ENCODE data around the gene DRP2. TPM values are rescaled to one million over a fixed set of nuclear protein-coding genes. Genes with fewer than 3 reads are reported as not detected.

Gene DRP2
- total RNA-seq, 2 donors from 2014 or later = 0.37 to 1.1 TPM

GRCh38 chrX:101229170-101229569, 9.6 kb downstream of the DRP2 start:
- H3K36me3 ChIP-seq = no peaks in the 10 kb centered on the region
- intact Hi-C loops (cut with DNase I) = no loop called here
- DNase-seq = no peak
- no peak overlapping the region for H3K4me3 ChIP-seq
- H3K9me3 ChIP-seq = no peaks in the 10 kb centered on the region
- no peak for TF ChIP-seq CTCF (IDR thresholded peaks at IDR 0.05)
- no peak overlapping the region for H3K27ac ChIP-seq
- no peak overlapping the region for H3K9ac ChIP-seq (ENCODE audit: low read depth in 2 of 2, low read length in 2 of 2)
- no peaks in the 10 kb centered on the region for H3K4me1 ChIP-seq
- H3K27me3 ChIP-seq = no peaks in the 10 kb centered on the region

- no peaks in the 10 kb centered on the region for H3K27me3 ChIP-seq
- intact Hi-C loops (cut with DNase I) = no loop called here
- H3K27ac ChIP-seq = no peak overlapping the region
- H3K4me3 ChIP-seq = no peak overlapping the region
- H3K4me1 ChIP-seq = no peaks in the 10 kb centered on the region
- TF ChIP-seq CTCF (IDR thresholded peaks at IDR 0.05) = no peak
- no peaks in the 10 kb centered on the region for H3K36me3 ChIP-seq
- H3K9me3 ChIP-seq = no peaks in the 10 kb centered on the region
- no peak overlapping the region for H3K9ac ChIP-seq (ENCODE audit: low read depth in 2 of 2, low read length in 2 of 2)
- DNase-seq = no peak
Measured at GRCh38 chrX:101230636-101231035, 11.1 kb downstream of the DRP2 start.

GRCh38 chrX:101231080-101231479, 11.5 kb downstream of the DRP2 start:
- no peaks in the 10 kb centered on the region for H3K9me3 ChIP-seq
- no peaks in the 10 kb centered on the region for H3K36me3 ChIP-seq
- H3K27me3 ChIP-seq = no peaks in the 10 kb centered on the region
- no peaks in the 10 kb centered on the region for H3K4me1 ChIP-seq
- no peak overlapping the region for H3K4me3 ChIP-seq
- DNase-seq = no peak
- intact Hi-C loops (cut with DNase I) = no loop called here
- no peak overlapping the region for H3K27ac ChIP-seq
- no peak overlapping the region for H3K9ac ChIP-seq (ENCODE audit: low read depth in 2 of 2, low read length in 2 of 2)
- no peak for TF ChIP-seq CTCF (IDR thresholded peaks at IDR 0.05)

- no peak for DNase-seq
- Histone ChIP-seq H3K9me3 (no peaks in the 10 kb centered on the region), H3K4me3 (no peak overlapping the region), H3K27ac (no peak overlapping the region), H3K27me3 (no peaks in the 10 kb centered on the region), H3K4me1 (no peaks in the 10 kb centered on the region), H3K9ac (ENCODE audit: low read depth in 2 of 2, low read length in 2 of 2) (no peak overlapping the region), H3K36me3 (no peaks in the 10 kb centered on the region)
- intact Hi-C loops (cut with DNase I) = no loop called here
- TF ChIP-seq CTCF (IDR thresholded peaks at IDR 0.05) = no peak
Measured at GRCh38 chrX:101232316-101232715, 12.7 kb downstream of the DRP2 start.

DNA sequence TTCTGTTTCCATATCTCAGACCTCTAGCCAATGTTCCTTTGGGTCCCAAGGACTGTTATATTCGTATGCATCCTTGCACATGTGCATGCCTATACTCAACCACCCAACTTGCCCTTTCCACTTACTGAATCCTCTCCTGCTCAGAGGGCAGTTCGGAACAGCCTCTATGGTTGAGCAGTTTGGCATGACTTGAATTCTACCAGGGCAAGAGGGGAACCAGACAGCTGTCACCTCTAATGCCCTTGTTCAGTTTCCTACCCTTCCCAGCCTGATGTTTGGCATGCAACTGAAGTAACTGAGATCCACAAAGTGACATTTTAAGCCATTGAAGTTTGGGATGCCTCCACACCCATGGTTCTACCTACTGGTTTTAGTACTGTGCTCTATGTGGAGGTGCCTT, 17.5 kb downstream of the DRP2 start:
- Histone ChIP-seq H3K9me3 (no peaks in the 10 kb centered on the region), H3K4me1 (no peaks in the 10 kb centered on the region), H3K36me3 (no peaks in the 10 kb centered on the region), H3K27ac (no peak overlapping the region), H3K27me3 (no peaks in the 10 kb centered on the region), H3K9ac (ENCODE audit: low read depth in 2 of 2, low read length in 2 of 2) (no peak overlapping the region), H3K4me3 (no peak overlapping the region)
- no peak for DNase-seq
- TF ChIP-seq CTCF (IDR thresholded peaks at IDR 0.05) = no peak
- intact Hi-C loops (cut with DNase I) = no loop called here

- Histone ChIP-seq H3K36me3 (no peaks in the 10 kb centered on the region), H3K4me1 (no peaks in the 10 kb centered on the region), H3K27ac (no peak overlapping the region), H3K9ac (ENCODE audit: low read depth in 2 of 2, low read length in 2 of 2) (no peak overlapping the region), H3K9me3 (no peaks in the 10 kb centered on the region), H3K4me3 (no peak overlapping the region), H3K27me3 (no peaks in the 10 kb centered on the region)
- intact Hi-C loops (cut with DNase I) = no loop called here
- TF ChIP-seq CTCF (IDR thresholded peaks at IDR 0.05) = no peak
- no peak for DNase-seq
Measured at GRCh38 chrX:101241531-101241930, 21.9 kb downstream of the DRP2 start.
